H1 (cell line): Measurements from ENCODE around the gene LIPM. TPM values are rescaled to one million over a fixed set of nuclear protein-coding genes. Genes with fewer than 3 reads are reported as not detected.

Experiments used
- CTCF ChIA-PET: fragments of 300-600 bp; sonication (Branson Sonifier 250); formaldehyde crosslinking; loops from one replicate; lab custom pipeline; 2021; ENCODE audit not compliant: partially characterized antibody; lab: Charles Lee
- POLR2A ChIA-PET: fragments of 300-600 bp; sonication (Branson Sonifier 250); formaldehyde crosslinking; loops from one replicate; lab custom pipeline; 2021; ENCODE audit warnings: inconsistent platforms; ENCODE audit not compliant: partially characterized antibody; lab: Charles Lee
- DNase-seq, 2 experiments: peaks; one replicate each; pipeline versions ENCODE4 v3.0.0 to v3.0.0-alpha.2; 2010 to 2022; ENCODE audit warnings: low spot score in 2 of 2, low read depth in 1 of 2, mixed read lengths in 1 of 2
- FAIRE-seq: peaks from 2 replicates; lab custom pipeline; 2011; peaks lifted over from hg19 to GRCh38; lab: Jason Lieb, UNC
- H2AFZ ChIP-seq: 2 replicates; pipeline ENCODE4 v1.8.1; 2012; ENCODE audit warnings: low read length, inconsistent platforms
- H2AK5ac ChIP-seq: 2 replicates; pipeline ENCODE4 v1.6.1; 2013; ENCODE audit warnings: low read depth, low read length
- H2BK120ac ChIP-seq: replicated peaks from 2 replicates; pipeline ENCODE3; 2013; ENCODE audit warnings: low read depth, low read length, inconsistent platforms
- H2BK12ac ChIP-seq: 2 replicates; pipeline ENCODE4 v1.6.1; 2013; ENCODE audit warnings: low read depth, low read length
- H2BK15ac ChIP-seq: 2 replicates; pipeline ENCODE4 v1.6.1; 2013; ENCODE audit warnings: low read length
- H2BK20ac ChIP-seq: 2 replicates; pipeline ENCODE4 v1.6.1; 2013; ENCODE audit warnings: low read length
- H2BK5ac ChIP-seq: 2 replicates; pipeline ENCODE4 v1.6.1; 2013; ENCODE audit warnings: low read depth, low read length
- H3K14ac ChIP-seq: 2 replicates; pipeline ENCODE4 v1.6.1; 2013; ENCODE audit warnings: inconsistent platforms; ENCODE audit not compliant: insufficient read length
- H3K18ac ChIP-seq: 2 replicates; pipeline ENCODE4 v1.6.1; 2013; ENCODE audit warnings: low read length; ENCODE audit errors: extremely low read depth
- H3K23ac ChIP-seq: 2 replicates; pipeline ENCODE4 v1.6.1; 2013; ENCODE audit warnings: inconsistent platforms; ENCODE audit not compliant: insufficient read length
- H3K23me2 ChIP-seq: 2 replicates; pipeline ENCODE4 v1.6.1; 2013; ENCODE audit warnings: low read depth, low read length
- H3K27ac ChIP-seq: 2 replicates; pipeline ENCODE4 v1.6.1; 2011; ENCODE audit warnings: low read depth, low read length, inconsistent platforms
- H3K27me3 ChIP-seq, 4 experiments: replicated peaks in 1 of 4; 1 replicate in 1 of 4; 2 replicates in 3 of 4; pipeline versions ENCODE4 v1.6.1 to v1.8.1; 2011 to 2013; ENCODE audit warnings: low read length in 3 of 4, mild to moderate bottlenecking in 3 of 4, inconsistent platforms in 2 of 4, mixed read lengths in 2 of 4, moderate library complexity in 1 of 4; ENCODE audit not compliant: control insufficient read depth in 3 of 4, insufficient read depth in 3 of 4; ENCODE audit errors: extremely low read depth in 1 of 4
- H3K36me3 ChIP-seq, 4 experiments: 2 replicates each; pipeline versions ENCODE4 v1.6.1 to v1.8.1; 2011 to 2013; ENCODE audit warnings: mild to moderate bottlenecking in 4 of 4, low read length in 3 of 4, moderate library complexity in 2 of 4, control low read depth in 1 of 4, inconsistent platforms in 1 of 4; ENCODE audit not compliant: insufficient read depth in 4 of 4, control insufficient read depth in 2 of 4
- H3K4ac ChIP-seq: replicated peaks from 2 replicates; pipeline ENCODE3; 2013; ENCODE audit warnings: low read length, low read depth, mixed read lengths, inconsistent platforms; ENCODE audit not compliant: insufficient read length
- H3K4me1 ChIP-seq, 4 experiments: replicated peaks in 1 of 4; 1 replicate in 1 of 4; 2 replicates in 3 of 4; pipeline versions ENCODE4 v1.6.1 to v1.8.1; 2011 to 2013; ENCODE audit warnings: low read length in 3 of 4, inconsistent platforms in 2 of 4, mixed read lengths in 1 of 4; ENCODE audit not compliant: insufficient read depth in 4 of 4, control insufficient read depth in 3 of 4
- H3K4me2 ChIP-seq, 2 experiments: 2 replicates each; pipeline versions ENCODE4 v1.6.1 to v1.8.1; 2011 to 2013; ENCODE audit warnings: low read depth in 2 of 2, low read length in 2 of 2, control low read depth in 1 of 2, inconsistent platforms in 1 of 2, mild to moderate bottlenecking in 1 of 2; ENCODE audit not compliant: insufficient read depth in 1 of 2
- H3K4me3 ChIP-seq, 4 experiments: fragments of 200-600, 300-600 bp in 1 of 4; sonication (generic), shearing (Covaris generic), sonication (Bioruptor Twin) in 1 of 4; 2 replicates each; pipeline versions ENCODE4 v1.5.1 to v1.8.1; 2011 to 2016; ENCODE audit warnings: low read length in 4 of 4, low read depth in 3 of 4, control low read depth in 2 of 4, inconsistent platforms in 2 of 4, mild to moderate bottlenecking in 2 of 4, mixed read lengths in 1 of 4, moderate library complexity in 1 of 4; ENCODE audit not compliant: insufficient read depth in 2 of 4; ENCODE audit errors: extremely low read depth in 1 of 4
- H3K56ac ChIP-seq: replicated peaks from 2 replicates; pipeline ENCODE3; 2013; ENCODE audit warnings: low read depth, mild to moderate bottlenecking, mixed read lengths, low read length, inconsistent platforms; ENCODE audit not compliant: insufficient read length
- H3K79me1 ChIP-seq: 2 replicates; pipeline ENCODE4 v1.6.1; 2013; ENCODE audit warnings: low read depth, low read length, control low read depth
- H3K79me2 ChIP-seq, 2 experiments: 2 replicates each; pipeline versions ENCODE4 v1.6.1 to v1.8.1; 2012 to 2013; ENCODE audit warnings: low read length in 2 of 2, mild to moderate bottlenecking in 2 of 2, inconsistent platforms in 1 of 2; ENCODE audit not compliant: insufficient read depth in 2 of 2, control insufficient read depth in 1 of 2
- H3K9ac ChIP-seq, 4 experiments: replicated peaks in 1 of 4; 1 replicate in 1 of 4; 2 replicates in 3 of 4; pipeline versions ENCODE4 v1.6.1 to v1.8.1; 2011 to 2013; ENCODE audit warnings: low read depth in 3 of 4, low read length in 3 of 4, control low read depth in 2 of 4, mild to moderate bottlenecking in 2 of 4, moderate library complexity in 2 of 4, inconsistent platforms in 1 of 4; ENCODE audit errors: extremely low read depth in 1 of 4
- H3K9me3 ChIP-seq, 2 experiments: 2 replicates each; pipeline versions ENCODE4 v1.6.1 to v1.8.1; 2012 to 2013; ENCODE audit warnings: mild to moderate bottlenecking in 2 of 2, moderate library complexity in 2 of 2, control low read depth in 1 of 2, inconsistent platforms in 1 of 2, low read depth in 1 of 2, low read length in 1 of 2, mixed read lengths in 1 of 2; ENCODE audit not compliant: insufficient read depth in 2 of 2
- H4K20me1 ChIP-seq, 2 experiments: replicated peaks in 1 of 2; 2 replicates each; pipeline versions ENCODE3 to v1.8.1; 2011 to 2013; ENCODE audit warnings: inconsistent platforms in 2 of 2, low read length in 2 of 2, mild to moderate bottlenecking in 1 of 2; ENCODE audit not compliant: insufficient read depth in 2 of 2, control insufficient read depth in 1 of 2
- H4K5ac ChIP-seq: 2 replicates; pipeline ENCODE4 v1.6.1; 2013; ENCODE audit warnings: low read length, low read depth, mixed read lengths, inconsistent platforms; ENCODE audit not compliant: insufficient read length
- H4K8ac ChIP-seq: 2 replicates; pipeline ENCODE4 v1.8.0; 2013; ENCODE audit warnings: mild to moderate bottlenecking, moderate library complexity, low read length, inconsistent platforms; ENCODE audit not compliant: insufficient read depth; ENCODE audit errors: extremely low read depth
- H4K91ac ChIP-seq: replicated peaks from 2 replicates; pipeline ENCODE3; 2013; ENCODE audit warnings: low read length, mixed read lengths, inconsistent platforms; ENCODE audit not compliant: insufficient read length
- BRCA1 ChIP-seq: IDR thresholded peaks from 2 replicates; pipeline ENCODE4 v1.6.1; 2012; ENCODE audit warnings: low read depth, low read length, improper control_type of control experiment
- CEBPB ChIP-seq: IDR thresholded peaks from 2 replicates; pipeline ENCODE4 v1.6.1; 2012; ENCODE audit warnings: low read depth, low read length
- CTBP2 ChIP-seq: IDR thresholded peaks from 2 replicates; pipeline ENCODE4 v1.7.0; 2011; ENCODE audit warnings: borderline replicate concordance, mild to moderate bottlenecking, moderate library complexity, mixed read lengths, low read length; ENCODE audit not compliant: insufficient read depth, insufficient read length
- GABPA ChIP-seq: IDR thresholded peaks from 2 replicates; pipeline ENCODE4 v1.6.1; 2011; ENCODE audit warnings: mild to moderate bottlenecking, low read length, moderate library complexity, borderline replicate concordance; ENCODE audit not compliant: insufficient read depth
- RBBP5 ChIP-seq: IDR thresholded peaks from 2 replicates; pipeline ENCODE4 v1.7.1; 2012; ENCODE audit warnings: low read depth, mild to moderate bottlenecking, inconsistent platforms, low read length, moderate library complexity, borderline replicate concordance
- TAF7 ChIP-seq: optimal IDR thresholded peaks from 2 replicates; pipeline ENCODE3; 2011; ENCODE audit warnings: low read depth, mild to moderate bottlenecking, inconsistent platforms, low read length, moderate library complexity, borderline replicate concordance
- WGBS, 2 experiments: shearing (Covaris generic) in 1 of 2; methylation state at CpG; one replicate each; pipeline versions ENCODE4 v1.1.6 to v1.1.7; 2013 to 2015; ENCODE audit warnings: low lambda C conversion rate in 2 of 2, mixed read lengths in 2 of 2, inconsistent platforms in 1 of 2, low coverage in 1 of 2, missing lambda C conversion rate in 1 of 2; ENCODE audit not compliant: insufficient replicate concordance in 2 of 2, insufficient coverage in 1 of 2, insufficient read length in 1 of 2; ENCODE audit errors: extremely low coverage in 1 of 2, missing lambda C conversion rate in 1 of 2; 5-methylcytosine and 5-hydroxymethylcytosine counted together
- long read RNA-seq, 2 experiments: library from RNA in 1 of 2; library from capped mRNA in 1 of 2; stranded (forward); transcript quantifications; one replicate each; pipeline ENCODE4 v2.0.0, GENCODE V29; 2021; ENCODE audit warnings: inconsistent platforms in 1 of 2
- polyA minus RNA-seq, 3 experiments: library from RNA; depleted of rRNA, polyadenylated mRNA; stranded (reverse); fragments of >200 nt; gene quantifications; 1 replicate in 2 of 3; 2 replicates in 1 of 3; pipeline ENCODE4 v1.2.3, GENCODE V29; 2011
- polyA plus RNA-seq, 7 experiments: library from polyadenylated mRNA; depleted of rRNA in 3 of 7; stranded (reverse) in 5 of 7; unstranded in 2 of 7; fragments of >200 nt in 5 of 7; fragments of 200-250 nt in 2 of 7; gene quantifications; 1 replicate in 5 of 7; 2 replicates in 1 of 7; 4 replicates in 1 of 7; pipeline versions ENCODE4 v1.2.1 to v1.2.3, GENCODE V29; 2011 to 2013; ENCODE audit warnings: missing spikeins in 2 of 7, mixed read lengths in 2 of 7
- total RNA-seq: library from RNA; stranded (reverse); fragmentation: NEBNext Ultra II Directional; extraction: Animal tissue kit (Norgen Biotek cat#: 25700); gene quantifications from 2 replicates; pipeline ENCODE4 v1.2.1, GENCODE V29; 2021

Gene LIPM, protein sequence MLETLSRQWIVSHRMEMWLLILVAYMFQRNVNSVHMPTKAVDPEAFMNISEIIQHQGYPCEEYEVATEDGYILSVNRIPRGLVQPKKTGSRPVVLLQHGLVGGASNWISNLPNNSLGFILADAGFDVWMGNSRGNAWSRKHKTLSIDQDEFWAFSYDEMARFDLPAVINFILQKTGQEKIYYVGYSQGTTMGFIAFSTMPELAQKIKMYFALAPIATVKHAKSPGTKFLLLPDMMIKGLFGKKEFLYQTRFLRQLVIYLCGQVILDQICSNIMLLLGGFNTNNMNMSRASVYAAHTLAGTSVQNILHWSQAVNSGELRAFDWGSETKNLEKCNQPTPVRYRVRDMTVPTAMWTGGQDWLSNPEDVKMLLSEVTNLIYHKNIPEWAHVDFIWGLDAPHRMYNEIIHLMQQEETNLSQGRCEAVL
- total RNA-seq = not detected in 2 replicates
- polyA plus RNA-seq (2011; rRNA removed) = not detected in 2 replicates
- not detected for polyA plus RNA-seq (2011; cell fraction: cytosol; rRNA removed)
- polyA plus RNA-seq (2011; cell fraction: nucleus; rRNA removed) = not detected
- polyA plus RNA-seq (2012, experiment 1 of 2) = not detected in 4 replicates
- polyA plus RNA-seq (2012, experiment 2 of 2) = not detected
- polyA plus RNA-seq (2013, experiment 1 of 2) = not detected
- polyA plus RNA-seq (2013, experiment 2 of 2) = not detected
- not detected in 2 replicates for polyA minus RNA-seq (2011; rRNA and poly(A)+ RNA removed)
- not detected for polyA minus RNA-seq (2011; cell fraction: cytosol; rRNA and poly(A)+ RNA removed)
- polyA minus RNA-seq (2011; cell fraction: nucleus; rRNA and poly(A)+ RNA removed) = not detected
- long read RNA-seq, experiment 1 = 0 reads
- long read RNA-seq, experiment 2 = 0 reads

- no peaks in the 10 kb centered on the region for H3K27me3 ChIP-seq
- H2BK12ac ChIP-seq = no peak within 1 kb of the TSS
- no peaks in the 10 kb centered on the region for H4K20me1 ChIP-seq
- H3K4me1 ChIP-seq = peaks cover 0 to 3% (median under 1%) of the 10 kb centered on the region in 4 experiments; a peak in 3 of 7 replicates
- no peak within 1 kb of the TSS for H4K91ac ChIP-seq
- FAIRE-seq (no peak), DNase-seq (no peak)
- no peak within 1 kb of the TSS for H3K9ac ChIP-seq
- ChIA-PET POLR2A (no interaction called here), CTCF (interaction anchor here (0.6 to 3.1 kb wide), 5 partner anchors 7 to 134 kb away, joined by 3 to 13 read pairs (median 9); no protein-coding TSS in a partner anchor)
- H2BK5ac ChIP-seq = no peak within 1 kb of the TSS
- no peak within 1 kb of the TSS for H2AK5ac ChIP-seq
- H3K18ac ChIP-seq = no peak within 1 kb of the TSS
- H2BK15ac ChIP-seq = no peak within 1 kb of the TSS
- WGBS, 2 experiments = 81% methylated on average over 2 of the region's 2 CpGs; no CpG with 5 or more reads in 1 of the 2 experiments
- H3K23ac ChIP-seq = no peak within 1 kb of the TSS
- no peak within 1 kb of the TSS for H4K5ac ChIP-seq
- no peak within 1 kb of the TSS for H2AFZ ChIP-seq
- H3K56ac ChIP-seq = no peak within 1 kb of the TSS
- no peak within 1 kb of the TSS for H3K27ac ChIP-seq
- no peak within 1 kb of the TSS for H3K4ac ChIP-seq
- H2BK20ac ChIP-seq = no peak within 1 kb of the TSS
- no peak within 1 kb of the TSS for H3K14ac ChIP-seq
- H3K79me2 ChIP-seq = no peaks in the 10 kb centered on the region
- no peaks in the 10 kb centered on the region for H3K36me3 ChIP-seq
- H3K9me3 ChIP-seq = no peaks in the 10 kb centered on the region
- no peak within 1 kb of the TSS for H4K8ac ChIP-seq
- no peaks in the 10 kb centered on the region for H3K23me2 ChIP-seq
- H3K79me1 ChIP-seq = no peaks in the 10 kb centered on the region
- no peak within 1 kb of the TSS for H3K4me2 ChIP-seq
- H2BK120ac ChIP-seq = no peak within 1 kb of the TSS
- H3K4me3 ChIP-seq = no peak within 1 kb of the TSS
- TF ChIP-seq CEBPB (no peak), TAF7 (no peak), CTBP2 (no peak), GABPA (no peak), RBBP5 (no peak), BRCA1 (no peak)
These were observed at the start of gene LIPM for GRCh38 chr10:88802523-88803285. Gene LIPM, plus strand, starts transcription at chr10:88802730. Its CDS starts 167 bp downstream, at chr10:88802897.
